OCI-LY1 (cell line): ENCODE measurements around the gene RRAGD.

ENCODE experiments used
- H2AFZ ChIP-seq: fragments of 200-600 bp; sonication (generic), shearing (Covaris generic); 2 replicates; pipeline ENCODE4 v1.6.0; 2014; ENCODE audit warnings: antibody characterized with exemption, mild to moderate bottlenecking, low read length
- H3F3A ChIP-seq: fragments of 200-600 bp; sonication (generic), shearing (Covaris generic); 2 replicates; pipeline ENCODE4 v1.6.0; 2014; ENCODE audit warnings: mild to moderate bottlenecking, antibody characterized with exemption, low read length, moderate library complexity; ENCODE audit not compliant: insufficient read depth
- H3K27ac ChIP-seq: fragments of 200-600 bp; sonication (generic); 2 replicates; pipeline ENCODE4 v1.5.1; 2014; ENCODE audit warnings: low read length, mixed run types, mild to moderate bottlenecking, low read depth; ENCODE audit not compliant: poor library complexity, severe bottlenecking
- H3K27me3 ChIP-seq: fragments of 200-600 bp; sonication (generic); 2 replicates; pipeline ENCODE4 v1.6.0; 2014; ENCODE audit warnings: antibody characterized with exemption, mild to moderate bottlenecking, low read length, moderate library complexity; ENCODE audit not compliant: insufficient read depth
- H3K36me3 ChIP-seq: fragments of 200-600 bp; sonication (generic); 2 replicates; pipeline ENCODE4 v1.6.1; 2014; ENCODE audit warnings: mild to moderate bottlenecking, antibody characterized with exemption, low read length, moderate library complexity, mixed read lengths; ENCODE audit not compliant: insufficient read depth
- H3K4me1 ChIP-seq: fragments of 200-600 bp; sonication (generic); 2 replicates; pipeline ENCODE4 v1.5.1; 2014; ENCODE audit warnings: mild to moderate bottlenecking, low read length, moderate library complexity; ENCODE audit not compliant: insufficient read depth, severe bottlenecking
- H3K4me2 ChIP-seq: fragments of 200-600 bp; sonication (generic), shearing (Covaris generic); 2 replicates; pipeline ENCODE4 v1.6.1; 2014; ENCODE audit warnings: low read length
- H3K4me3 ChIP-seq: fragments of 200-600 bp; sonication (generic); 2 replicates; pipeline ENCODE4 v1.5.1; 2014; ENCODE audit warnings: low read length, low read depth, mild to moderate bottlenecking, mixed read lengths; ENCODE audit not compliant: poor library complexity, severe bottlenecking
- H3K79me2 ChIP-seq: fragments of 200-600 bp; shearing (Covaris generic); 2 replicates; pipeline ENCODE4 v1.6.1; 2016; ENCODE audit warnings: mixed run types, low read length, mixed read lengths; ENCODE audit not compliant: insufficient read depth
- H3K9ac ChIP-seq: fragments of 200-600 bp; sonication (generic), shearing (Covaris generic); 2 replicates; pipeline ENCODE4 v1.6.1; 2014; ENCODE audit warnings: mild to moderate bottlenecking, low read length, mixed read lengths
- H3K9me2 ChIP-seq: fragments of 200-600 bp; sonication (generic), shearing (Covaris generic); 2 replicates; pipeline ENCODE4 v1.6.1; 2014; ENCODE audit warnings: low read depth, mild to moderate bottlenecking, low read length, mixed read lengths
- H3K9me3 ChIP-seq: fragments of 200-600 bp; shearing (Covaris generic); 2 replicates; pipeline ENCODE4 v1.6.1; 2014; ENCODE audit warnings: low read length, mixed read lengths
- H4K20me1 ChIP-seq: fragments of 200-600 bp; sonication (generic), shearing (Covaris generic); 2 replicates; pipeline ENCODE4 v1.6.0; 2016; ENCODE audit warnings: mild to moderate bottlenecking, low read length; ENCODE audit not compliant: insufficient read depth
- CTCF ChIP-seq: fragments of 200-600 bp; sonication (generic), shearing (Covaris generic); IDR thresholded peaks from 2 replicates; pipeline ENCODE4 v1.5.1; 2017; ENCODE audit warnings: mild to moderate bottlenecking, antibody characterized with exemption, low read length, moderate library complexity, mixed read lengths
- EZH2 ChIP-seq: fragments of 200-600 bp; sonication (generic), shearing (Covaris generic); IDR thresholded peaks from 2 replicates; pipeline ENCODE4 v1.8.0; 2017; ENCODE audit warnings: borderline replicate concordance, mixed run types, mild to moderate bottlenecking, antibody characterized with exemption, low read length, moderate library complexity, mixed read lengths

Gene RRAGD

GRCh38 chr6:89315249-89315885 lies 96.7 kb downstream of the RRAGD start, which contains the start of gene GABRR2:
TSS of gene GABRR2 (minus strand) at chr6:89315299. CDS start at chr6:89315165, 134 bp downstream.
- H2AFZ ChIP-seq, result no peak within 1 kb of the TSS
- H3K4me1 ChIP-seq, result peaks cover 34% of the 10 kb centered on the region
- no peaks in the 10 kb centered on the region for H3K9me3 ChIP-seq
- H3K36me3 ChIP-seq, result 0 out of 2 replicates have a peak, but pooled peaks cover 4% of the 10 kb centered on the region
- H3K27ac ChIP-seq, result no peak within 1 kb of the TSS
- H3K27me3 ChIP-seq, result no peaks in the 10 kb centered on the region
- H4K20me1 ChIP-seq, result no peaks in the 10 kb centered on the region
- no peak within 1 kb of the TSS for H3K9ac ChIP-seq
- no peaks in the 10 kb centered on the region for H3F3A ChIP-seq
- H3K79me2 ChIP-seq, result no peaks in the 10 kb centered on the region
- H3K4me2 ChIP-seq, result no peak within 1 kb of the TSS
- H3K4me3 ChIP-seq, result no peak within 1 kb of the TSS
- no peaks in the 10 kb centered on the region for H3K9me2 ChIP-seq
- TF ChIP-seq EZH2 (no peak), CTCF (no peak)

GRCh38 chr6:89314692-89315091 lies 97.4 kb downstream of the RRAGD start:
- Histone ChIP-seq H3K36me3 (no peaks in the 10 kb centered on the region), H3F3A (no peaks in the 10 kb centered on the region), H3K79me2 (no peaks in the 10 kb centered on the region), H2AFZ (no peak overlapping the region), H3K4me3 (no peak overlapping the region), H3K9me2 (no peaks in the 10 kb centered on the region), H3K27ac (no peak overlapping the region), H3K9me3 (no peaks in the 10 kb centered on the region), H3K9ac (no peak overlapping the region), H3K4me1 (peaks cover 32% of the 10 kb centered on the region), H3K27me3 (no peaks in the 10 kb centered on the region), H4K20me1 (no peaks in the 10 kb centered on the region), H3K4me2 (no peak overlapping the region)
- TF ChIP-seq EZH2 (no peak), CTCF (no peak)
